OCI-LY1 (cell line): ENCODE measurements around the gene INSYN2A.

Experiments used
- H2AFZ ChIP-seq: fragments of 200-600 bp; sonication (generic), shearing (Covaris generic); 2 replicates; pipeline ENCODE4 v1.6.0; 2014; ENCODE audit warnings: antibody characterized with exemption, mild to moderate bottlenecking, low read length
- H3F3A ChIP-seq: fragments of 200-600 bp; sonication (generic), shearing (Covaris generic); 2 replicates; pipeline ENCODE4 v1.6.0; 2014; ENCODE audit warnings: mild to moderate bottlenecking, antibody characterized with exemption, low read length, moderate library complexity; ENCODE audit not compliant: insufficient read depth
- H3K27ac ChIP-seq: fragments of 200-600 bp; sonication (generic); 2 replicates; pipeline ENCODE4 v1.5.1; 2014; ENCODE audit warnings: low read length, mixed run types, mild to moderate bottlenecking, low read depth; ENCODE audit not compliant: poor library complexity, severe bottlenecking
- H3K27me3 ChIP-seq: fragments of 200-600 bp; sonication (generic); 2 replicates; pipeline ENCODE4 v1.6.0; 2014; ENCODE audit warnings: antibody characterized with exemption, mild to moderate bottlenecking, low read length, moderate library complexity; ENCODE audit not compliant: insufficient read depth
- H3K36me3 ChIP-seq: fragments of 200-600 bp; sonication (generic); 2 replicates; pipeline ENCODE4 v1.6.1; 2014; ENCODE audit warnings: mild to moderate bottlenecking, antibody characterized with exemption, low read length, moderate library complexity, mixed read lengths; ENCODE audit not compliant: insufficient read depth
- H3K4me1 ChIP-seq: fragments of 200-600 bp; sonication (generic); 2 replicates; pipeline ENCODE4 v1.5.1; 2014; ENCODE audit warnings: mild to moderate bottlenecking, low read length, moderate library complexity; ENCODE audit not compliant: insufficient read depth, severe bottlenecking
- H3K4me2 ChIP-seq: fragments of 200-600 bp; sonication (generic), shearing (Covaris generic); 2 replicates; pipeline ENCODE4 v1.6.1; 2014; ENCODE audit warnings: low read length
- H3K4me3 ChIP-seq: fragments of 200-600 bp; sonication (generic); 2 replicates; pipeline ENCODE4 v1.5.1; 2014; ENCODE audit warnings: low read length, low read depth, mild to moderate bottlenecking, mixed read lengths; ENCODE audit not compliant: poor library complexity, severe bottlenecking
- H3K79me2 ChIP-seq: fragments of 200-600 bp; shearing (Covaris generic); 2 replicates; pipeline ENCODE4 v1.6.1; 2016; ENCODE audit warnings: mixed run types, low read length, mixed read lengths; ENCODE audit not compliant: insufficient read depth
- H3K9ac ChIP-seq: fragments of 200-600 bp; sonication (generic), shearing (Covaris generic); 2 replicates; pipeline ENCODE4 v1.6.1; 2014; ENCODE audit warnings: mild to moderate bottlenecking, low read length, mixed read lengths
- H3K9me2 ChIP-seq: fragments of 200-600 bp; sonication (generic), shearing (Covaris generic); 2 replicates; pipeline ENCODE4 v1.6.1; 2014; ENCODE audit warnings: low read depth, mild to moderate bottlenecking, low read length, mixed read lengths
- H3K9me3 ChIP-seq: fragments of 200-600 bp; shearing (Covaris generic); 2 replicates; pipeline ENCODE4 v1.6.1; 2014; ENCODE audit warnings: low read length, mixed read lengths
- H4K20me1 ChIP-seq: fragments of 200-600 bp; sonication (generic), shearing (Covaris generic); 2 replicates; pipeline ENCODE4 v1.6.0; 2016; ENCODE audit warnings: mild to moderate bottlenecking, low read length; ENCODE audit not compliant: insufficient read depth
- EZH2 ChIP-seq: fragments of 200-600 bp; sonication (generic), shearing (Covaris generic); IDR thresholded peaks from 2 replicates; pipeline ENCODE4 v1.8.0; 2017; ENCODE audit warnings: borderline replicate concordance, mixed run types, mild to moderate bottlenecking, antibody characterized with exemption, low read length, moderate library complexity, mixed read lengths
- TF ChIP-seq, protein P1 (sequence below): fragments of 200-600 bp; sonication (generic), shearing (Covaris generic); IDR thresholded peaks from 2 replicates; pipeline ENCODE4 v1.5.1; 2017; ENCODE audit warnings: mild to moderate bottlenecking, antibody characterized with exemption, low read length, moderate library complexity, mixed read lengths

INSYN2A gene

GRCh38 chr10:127179612-127180250 lies 16.7 kb downstream of the INSYN2A start:
- no peaks in the 10 kb centered on the region for H3K27me3 ChIP-seq
- H3F3A ChIP-seq = no peaks in the 10 kb centered on the region
- H3K79me2 ChIP-seq = no peaks in the 10 kb centered on the region
- no peaks in the 10 kb centered on the region for H3K9me3 ChIP-seq
- no peaks in the 10 kb centered on the region for H4K20me1 ChIP-seq
- H3K36me3 ChIP-seq = no peaks in the 10 kb centered on the region
- no peak overlapping the region for H3K4me3 ChIP-seq
- H3K9me2 ChIP-seq = no peaks in the 10 kb centered on the region
- no peak for TF ChIP-seq EZH2
- TF ChIP-seq, protein P1, sequence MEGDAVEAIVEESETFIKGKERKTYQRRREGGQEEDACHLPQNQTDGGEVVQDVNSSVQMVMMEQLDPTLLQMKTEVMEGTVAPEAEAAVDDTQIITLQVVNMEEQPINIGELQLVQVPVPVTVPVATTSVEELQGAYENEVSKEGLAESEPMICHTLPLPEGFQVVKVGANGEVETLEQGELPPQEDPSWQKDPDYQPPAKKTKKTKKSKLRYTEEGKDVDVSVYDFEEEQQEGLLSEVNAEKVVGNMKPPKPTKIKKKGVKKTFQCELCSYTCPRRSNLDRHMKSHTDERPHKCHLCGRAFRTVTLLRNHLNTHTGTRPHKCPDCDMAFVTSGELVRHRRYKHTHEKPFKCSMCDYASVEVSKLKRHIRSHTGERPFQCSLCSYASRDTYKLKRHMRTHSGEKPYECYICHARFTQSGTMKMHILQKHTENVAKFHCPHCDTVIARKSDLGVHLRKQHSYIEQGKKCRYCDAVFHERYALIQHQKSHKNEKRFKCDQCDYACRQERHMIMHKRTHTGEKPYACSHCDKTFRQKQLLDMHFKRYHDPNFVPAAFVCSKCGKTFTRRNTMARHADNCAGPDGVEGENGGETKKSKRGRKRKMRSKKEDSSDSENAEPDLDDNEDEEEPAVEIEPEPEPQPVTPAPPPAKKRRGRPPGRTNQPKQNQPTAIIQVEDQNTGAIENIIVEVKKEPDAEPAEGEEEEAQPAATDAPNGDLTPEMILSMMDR = no peak
- no peaks in the 10 kb centered on the region for H3K4me1 ChIP-seq
- H2AFZ ChIP-seq = no peak overlapping the region
- H3K9ac ChIP-seq = no peak overlapping the region
- no peak overlapping the region for H3K27ac ChIP-seq
- no peak overlapping the region for H3K4me2 ChIP-seq

GRCh38 chr10:127176649-127177048 lies 19.7 kb downstream of the INSYN2A start:
- no peak for TF ChIP-seq EZH2
- TF ChIP-seq, protein P1 = no peak
- Histone ChIP-seq H3K4me2 (no peak overlapping the region), H3K9ac (no peak overlapping the region), H2AFZ (no peak overlapping the region), H3K4me3 (no peak overlapping the region), H3K36me3 (no peaks in the 10 kb centered on the region), H4K20me1 (no peaks in the 10 kb centered on the region), H3K9me2 (no peaks in the 10 kb centered on the region), H3F3A (no peaks in the 10 kb centered on the region), H3K27me3 (no peaks in the 10 kb centered on the region), H3K79me2 (no peaks in the 10 kb centered on the region), H3K9me3 (no peaks in the 10 kb centered on the region), H3K27ac (no peak overlapping the region), H3K4me1 (no peaks in the 10 kb centered on the region)

DNA sequence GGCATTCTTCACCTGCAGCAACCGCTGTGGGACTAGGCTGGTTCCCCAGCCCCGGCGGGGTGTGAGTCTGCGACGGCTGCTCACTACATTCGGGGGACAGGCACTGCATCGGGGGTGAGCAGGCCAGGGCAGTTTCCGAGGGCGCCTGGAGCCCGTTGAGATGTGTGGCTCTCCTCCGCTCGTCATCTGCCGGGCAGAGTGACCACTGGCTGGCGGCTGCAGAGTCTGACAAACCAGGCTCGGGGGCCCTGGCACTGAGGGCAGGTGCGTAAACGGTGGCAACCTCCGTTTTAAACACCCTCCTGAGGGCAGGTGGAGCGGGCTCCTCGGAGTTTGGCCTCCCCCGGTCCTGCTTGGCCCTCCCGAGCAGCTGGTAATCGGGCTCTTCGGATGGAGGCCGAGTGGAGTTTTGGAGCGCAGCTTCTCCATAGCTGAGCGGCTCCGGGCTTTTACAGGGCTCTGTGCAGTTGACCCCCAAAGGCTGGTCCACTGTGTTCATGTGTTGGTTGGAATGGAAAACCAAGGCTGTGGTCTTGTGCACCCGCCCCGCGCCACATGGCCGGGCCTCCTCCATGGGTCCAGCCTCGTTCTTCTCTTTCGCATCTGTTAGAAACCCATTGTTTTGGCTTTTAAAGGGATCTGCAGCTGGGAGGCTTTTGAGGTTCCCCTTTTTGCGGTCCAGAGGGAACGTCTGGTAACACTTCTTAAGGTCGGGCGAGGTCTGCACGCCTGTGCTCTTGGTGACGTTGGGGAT lies 20.9 kb downstream of the INSYN2A start:
- H3K27ac ChIP-seq = no peak overlapping the region
- H3F3A ChIP-seq = no peaks in the 10 kb centered on the region
- no peak overlapping the region for H3K9ac ChIP-seq
- H2AFZ ChIP-seq = no peak overlapping the region
- H3K4me3 ChIP-seq = no peak overlapping the region
- H4K20me1 ChIP-seq = no peaks in the 10 kb centered on the region
- no peaks in the 10 kb centered on the region for H3K9me3 ChIP-seq
- no peaks in the 10 kb centered on the region for H3K27me3 ChIP-seq
- no peaks in the 10 kb centered on the region for H3K36me3 ChIP-seq
- no peak overlapping the region for H3K4me2 ChIP-seq
- TF ChIP-seq, protein P1 = no peak
- no peak for TF ChIP-seq EZH2
- H3K4me1 ChIP-seq = no peaks in the 10 kb centered on the region
- no peaks in the 10 kb centered on the region for H3K79me2 ChIP-seq
- H3K9me2 ChIP-seq = no peaks in the 10 kb centered on the region
